Muscle layer of duodenum (tissue), 2 donors: Measurements from ENCODE around the gene PPP1R14B.

ENCODE experiments used
- H3K27ac ChIP-seq: one replicate; pipeline ENCODE4 v1.7.0; 2013; ENCODE audit warnings: mild to moderate bottlenecking, low read length
- H3K27me3 ChIP-seq: one replicate; pipeline ENCODE4 v1.7.0; 2013; ENCODE audit warnings: low read depth, mild to moderate bottlenecking, control low read depth, low read length
- H3K36me3 ChIP-seq, 2 donors: one replicate each; pipeline ENCODE4 v1.7.0; 2013; ENCODE audit warnings: low read length in 2 of 2, control low read depth in 1 of 2, mild to moderate bottlenecking in 1 of 2; ENCODE audit not compliant: insufficient read depth in 2 of 2, control insufficient read depth in 1 of 2
- H3K4me1 ChIP-seq, 2 donors: one replicate each; pipeline ENCODE4 v1.7.0; 2013; ENCODE audit warnings: low read length in 2 of 2, mild to moderate bottlenecking in 2 of 2, control low read depth in 1 of 2, moderate library complexity in 1 of 2; ENCODE audit not compliant: insufficient read depth in 2 of 2, control insufficient read depth in 1 of 2
- H3K4me3 ChIP-seq, 2 donors: one replicate each; pipeline ENCODE4 v1.7.0; 2013; ENCODE audit warnings: low read length in 2 of 2, low read depth in 1 of 2, mild to moderate bottlenecking in 1 of 2
- H3K9me3 ChIP-seq, 2 donors: one replicate each; pipeline ENCODE4 v1.7.0; 2013; ENCODE audit warnings: low read length in 2 of 2, control low read depth in 1 of 2, mild to moderate bottlenecking in 1 of 2; ENCODE audit not compliant: control insufficient read depth in 1 of 2
- donor health status: healthy.

Gene PPP1R14B

DNA sequence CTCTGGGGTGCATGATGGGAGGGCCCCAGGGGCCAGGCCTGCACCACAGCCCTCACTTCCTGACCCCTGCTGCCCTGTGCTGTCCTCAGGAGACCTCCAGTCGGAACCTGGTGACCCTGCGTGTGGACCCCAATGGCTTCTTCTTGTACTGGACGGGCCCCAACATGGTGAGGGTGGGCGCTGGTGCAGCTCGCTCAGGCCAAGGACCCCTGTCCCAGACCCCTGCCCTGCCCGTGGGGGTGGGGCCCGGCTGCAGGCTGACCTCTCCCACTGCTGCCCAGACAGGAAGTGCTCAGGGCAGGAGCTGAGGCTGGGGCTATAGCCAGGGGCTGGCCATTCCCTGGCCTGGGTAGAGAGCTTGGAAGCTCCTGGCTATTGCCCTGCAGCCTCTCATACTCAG is 7.6 kb upstream of the PPP1R14B start:
- Histone ChIP-seq H3K9me3 (no peaks in the 10 kb centered on the region), H3K4me1 (peaks cover 3 to 28% of the 10 kb centered on the region in 2 donors), H3K4me3 (no peak overlapping the region), H3K27me3 (no peaks in the 10 kb centered on the region), H3K27ac (no peak overlapping the region), H3K36me3 (peaks cover 19 to 34% of the 10 kb centered on the region in 2 donors)

DNA sequence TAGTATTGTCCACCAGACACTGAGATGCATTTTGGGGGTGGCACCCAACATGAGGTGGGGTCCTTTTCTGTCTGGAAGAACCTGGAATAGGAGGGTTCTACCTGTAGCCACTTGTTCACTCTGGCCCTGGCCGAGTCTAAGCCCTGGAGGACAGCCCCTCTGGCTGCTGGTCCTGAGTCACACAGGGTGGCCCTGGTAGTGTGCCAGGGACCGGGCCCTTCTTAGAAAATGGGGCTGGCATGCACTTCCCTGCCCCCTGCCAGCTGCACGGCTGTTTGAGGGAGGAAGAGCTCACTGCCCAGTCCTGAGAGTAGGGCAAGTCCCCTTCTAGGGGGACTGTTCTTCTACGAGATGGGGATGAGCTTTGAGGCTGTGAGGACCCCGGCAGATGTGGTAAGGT is 6.7 kb upstream of the PPP1R14B start:
- Histone ChIP-seq H3K36me3 (peaks cover 13 to 25% of the 10 kb centered on the region in 2 donors), H3K4me1 (peaks cover 3 to 28% of the 10 kb centered on the region in 2 donors), H3K27ac (no peak overlapping the region), H3K4me3 (peak overlapping the region in 1 of 2 donors; percentile 79), H3K27me3 (no peaks in the 10 kb centered on the region), H3K9me3 (no peaks in the 10 kb centered on the region)

DNA sequence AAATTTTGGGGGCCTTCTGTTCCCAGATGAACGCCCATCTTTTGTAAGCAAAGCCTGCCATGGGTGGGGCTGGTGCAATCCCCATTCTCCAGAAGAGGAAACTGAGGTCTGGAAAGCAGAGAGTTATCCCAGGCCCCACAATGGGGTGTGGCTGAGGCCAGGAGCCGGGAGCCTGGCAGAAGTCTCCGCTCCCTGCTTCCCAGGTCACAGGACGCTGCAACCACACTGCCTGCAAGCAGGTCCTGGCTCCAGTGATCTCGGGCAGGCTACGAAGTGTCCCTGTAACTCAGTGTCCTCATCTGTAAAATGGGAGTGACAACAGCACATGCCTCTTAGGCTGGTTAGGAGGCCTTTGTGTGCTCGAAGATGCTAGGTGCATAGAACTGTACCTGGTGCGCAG is 6.3 kb upstream of the PPP1R14B start:
- peak overlapping the region; percentile 51 for H3K27ac ChIP-seq

DNA sequence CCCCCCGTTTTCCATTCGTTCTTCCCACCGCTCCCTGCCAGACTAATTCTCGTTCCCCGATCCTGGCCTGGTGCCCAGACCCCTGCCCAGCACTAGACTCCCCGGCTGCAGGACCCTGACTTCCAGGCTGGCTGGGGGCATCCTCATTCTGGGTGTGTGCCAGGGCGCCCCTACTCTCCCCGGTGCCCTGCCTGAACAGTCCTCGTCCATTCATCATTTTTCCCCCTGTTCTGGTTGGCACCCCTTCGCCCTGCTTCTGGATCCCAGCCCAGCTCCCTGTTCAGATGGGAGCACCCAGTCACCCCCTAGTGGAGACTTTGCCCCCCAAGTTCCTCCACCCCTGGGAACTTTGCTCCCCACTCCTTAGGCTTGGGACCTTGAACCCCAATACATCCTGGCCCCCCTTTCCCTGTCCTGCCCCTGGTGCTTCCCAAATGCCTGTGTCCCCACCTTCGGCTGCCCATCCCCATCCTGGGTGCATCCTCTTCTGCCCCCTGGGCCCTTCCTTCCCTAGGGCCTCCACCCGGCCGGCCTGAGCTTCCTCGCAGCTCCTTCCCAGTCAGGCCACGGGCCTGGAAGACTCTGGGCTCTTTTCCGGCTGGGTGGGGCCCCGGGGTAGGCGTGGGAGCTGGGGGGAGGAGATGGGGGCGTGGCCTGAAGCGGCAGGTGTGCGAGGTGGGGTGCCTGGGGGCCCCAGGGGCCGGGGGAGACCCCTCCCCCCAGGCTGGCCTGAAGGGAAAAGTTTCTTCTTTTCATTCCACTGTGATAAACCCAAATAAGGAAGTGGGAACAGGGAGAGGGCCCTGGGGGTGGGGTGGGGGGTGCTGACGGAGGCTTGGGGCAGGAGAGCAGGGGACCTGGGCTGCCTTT is 5.5 kb upstream of the PPP1R14B start:
- Histone ChIP-seq H3K4me3 (peak overlapping the region; percentile 67 to 79), H3K9me3 (no peaks in the 10 kb centered on the region), H3K27ac (peak overlapping the region; percentile 63), H3K36me3 (peaks cover 12 to 20% of the 10 kb centered on the region in 2 donors), H3K27me3 (no peaks in the 10 kb centered on the region), H3K4me1 (peaks cover 3 to 34% of the 10 kb centered on the region in 2 donors)

More for the DNA sequence above, 6.3 kb upstream of the PPP1R14B start:
- Histone ChIP-seq H3K36me3 (peaks cover 12 to 21% of the 10 kb centered on the region in 2 donors), H3K4me1 (peaks cover 3 to 28% of the 10 kb centered on the region in 2 donors), H3K9me3 (no peaks in the 10 kb centered on the region), H3K4me3 (peak overlapping the region; percentile 67 to 79), H3K27me3 (no peaks in the 10 kb centered on the region)

DNA sequence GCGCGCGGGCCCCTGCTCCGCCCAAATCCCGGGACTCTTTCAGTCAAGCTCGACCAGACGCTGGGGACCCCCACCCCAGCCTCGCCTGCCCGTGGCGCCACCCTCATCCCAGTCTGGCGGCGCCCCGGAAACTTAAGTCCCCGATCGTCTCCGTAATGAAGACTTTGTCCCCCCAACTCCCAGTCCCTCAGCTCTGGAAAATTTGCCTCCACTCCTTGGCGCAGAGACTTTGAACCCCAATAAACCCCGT is 4.9 kb upstream of the PPP1R14B start:
- no peaks in the 10 kb centered on the region for H3K9me3 ChIP-seq
- H3K27ac ChIP-seq, result peak overlapping the region; percentile 63
- H3K4me3 ChIP-seq, result peak overlapping the region; percentile 67 to 79
- H3K4me1 ChIP-seq, result peaks cover 3 to 38% of the 10 kb centered on the region in 2 donors
- H3K36me3 ChIP-seq, result peaks cover 12 to 19% of the 10 kb centered on the region in 2 donors
- no peaks in the 10 kb centered on the region for H3K27me3 ChIP-seq

DNA sequence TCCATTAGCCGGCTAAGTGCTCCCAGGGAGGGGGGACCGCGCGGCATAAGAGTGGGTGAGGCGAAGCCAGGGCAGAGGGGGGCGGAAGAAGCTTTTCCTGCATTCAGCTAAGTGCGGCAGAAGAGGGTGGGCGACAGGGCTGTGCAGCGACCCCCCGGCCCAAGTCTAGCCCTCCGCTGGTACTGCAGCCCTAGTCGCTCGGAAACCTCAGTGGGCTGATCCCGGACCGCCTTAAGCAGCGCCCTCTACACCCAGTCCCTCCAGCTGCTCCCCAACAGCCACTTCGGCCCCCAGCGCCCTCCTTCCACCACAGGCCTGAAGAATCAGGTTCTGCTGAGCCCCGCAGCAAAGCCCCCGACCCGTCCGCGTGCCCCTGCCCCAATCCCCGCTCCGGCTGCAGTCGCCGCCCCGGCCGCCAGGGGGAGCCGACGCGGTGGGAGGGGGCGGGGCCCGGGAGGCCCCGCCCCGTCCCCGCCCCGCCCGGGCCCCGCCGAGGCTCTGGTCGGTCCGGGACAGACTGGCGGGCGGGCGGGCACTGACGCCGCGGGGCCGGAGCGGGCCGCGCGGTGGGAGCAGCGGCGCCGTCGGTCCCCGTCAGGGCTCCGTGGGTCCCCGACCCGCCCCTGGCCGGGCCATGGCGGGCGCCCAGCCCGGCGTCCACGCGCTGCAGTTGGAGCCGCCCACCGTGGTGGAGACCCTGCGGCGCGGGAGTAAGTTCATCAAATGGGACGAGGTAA is 4.4 kb upstream of the PPP1R14B start, which contains the start of gene PLCB3:
Gene PLCB3, plus strand, starts transcription at position 515 of the 737 bp plus-strand sequence. Its CDS starts 120 bp downstream, at position 635.
- H3K4me1 ChIP-seq, result peaks cover 3 to 39% of the 10 kb centered on the region in 2 donors
- peak within 1 kb of the TSS; percentile 63 for H3K27ac ChIP-seq
- no peaks in the 10 kb centered on the region for H3K27me3 ChIP-seq
- H3K4me3 ChIP-seq, result peak within 1 kb of the TSS; percentile 67 to 79
- H3K9me3 ChIP-seq, result no peaks in the 10 kb centered on the region
- peaks cover 7 to 14% of the 10 kb centered on the region in 2 donors for H3K36me3 ChIP-seq

DNA sequence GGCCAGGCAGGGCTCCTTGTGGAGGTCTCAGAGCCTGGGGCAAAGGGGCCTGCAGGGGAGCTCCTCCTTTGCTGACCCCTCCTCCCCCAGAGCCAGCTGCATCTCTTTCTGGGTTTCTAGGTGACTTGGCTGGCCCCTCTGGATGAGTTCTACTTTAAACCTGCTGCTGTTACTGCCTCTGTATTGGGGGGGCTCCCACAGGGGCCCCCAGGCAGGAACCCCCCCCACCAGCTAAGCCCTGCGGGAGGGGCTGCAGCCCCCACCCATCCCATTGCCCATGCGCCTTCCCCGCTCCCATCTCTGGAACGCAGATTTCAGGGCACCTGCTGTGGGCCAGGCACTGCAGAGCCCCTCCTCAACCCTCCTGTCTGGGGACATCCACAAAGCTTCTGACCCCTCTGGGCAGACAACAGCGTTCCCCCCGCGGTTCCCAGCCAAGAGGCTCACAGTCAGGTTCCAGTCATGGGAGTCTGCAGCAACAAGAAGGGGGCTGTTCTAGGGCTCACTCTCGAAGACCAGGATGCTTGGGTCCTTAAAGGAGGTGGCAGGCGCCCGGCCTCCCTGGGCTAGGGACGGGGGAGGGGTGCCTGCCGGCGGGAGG is 3.8 kb upstream of the PPP1R14B start:
- Histone ChIP-seq H3K4me1 (peaks cover 3 to 45% of the 10 kb centered on the region in 2 donors), H3K9me3 (no peaks in the 10 kb centered on the region), H3K36me3 (peaks cover 7 to 10% of the 10 kb centered on the region in 2 donors), H3K27ac (no peak overlapping the region), H3K27me3 (no peaks in the 10 kb centered on the region), H3K4me3 (peak overlapping the region; percentile 53 to 65)

DNA sequence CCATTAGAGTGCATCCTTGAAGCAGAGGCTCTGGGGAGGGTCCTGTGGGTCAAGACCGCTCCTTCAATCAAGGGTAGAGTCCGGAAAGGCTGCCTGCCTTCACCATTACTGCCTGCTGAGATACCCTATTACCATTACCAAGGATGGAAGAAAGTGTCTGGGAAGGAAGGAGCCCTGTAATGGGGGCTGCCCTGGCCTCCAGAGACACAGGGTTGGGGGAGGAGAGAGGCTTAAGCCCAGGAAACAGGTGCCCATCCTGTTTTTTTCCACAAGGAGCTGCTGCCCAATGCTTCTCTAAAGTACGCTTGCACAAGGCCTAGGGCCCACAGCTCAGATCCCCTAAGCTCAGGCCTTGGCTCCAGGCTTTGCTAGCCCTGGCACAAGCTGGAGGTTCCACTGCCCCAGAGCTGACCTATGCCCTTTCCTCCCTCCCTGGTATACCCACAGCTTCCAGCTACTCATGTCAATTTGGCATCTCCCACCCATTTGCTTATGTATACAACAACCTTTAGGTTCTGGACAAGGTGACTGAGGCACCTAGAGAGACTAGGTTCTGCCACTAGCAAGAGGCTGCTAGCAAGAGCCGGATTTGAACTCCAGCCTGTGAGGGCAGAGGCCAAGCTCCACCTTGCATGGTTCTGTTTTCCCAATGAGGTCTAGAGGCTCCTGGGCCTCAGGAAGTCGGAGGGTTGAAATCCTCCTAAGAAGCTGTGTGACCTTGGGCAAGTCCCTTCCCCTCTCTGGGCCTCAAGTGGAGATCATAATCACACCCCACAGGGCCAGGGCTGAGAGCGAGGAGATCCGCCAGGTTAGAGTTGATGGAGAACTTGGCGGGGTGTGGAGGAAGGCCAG is 3.0 kb upstream of the PPP1R14B start:
- H3K4me1 ChIP-seq, result peaks cover 3 to 53% of the 10 kb centered on the region in 2 donors
- H3K27ac ChIP-seq, result no peak overlapping the region
- H3K9me3 ChIP-seq, result no peaks in the 10 kb centered on the region
- H3K36me3 ChIP-seq, result peaks cover 4 to 5% of the 10 kb centered on the region in 2 donors
- no peaks in the 10 kb centered on the region for H3K27me3 ChIP-seq
- no peak overlapping the region for H3K4me3 ChIP-seq

DNA sequence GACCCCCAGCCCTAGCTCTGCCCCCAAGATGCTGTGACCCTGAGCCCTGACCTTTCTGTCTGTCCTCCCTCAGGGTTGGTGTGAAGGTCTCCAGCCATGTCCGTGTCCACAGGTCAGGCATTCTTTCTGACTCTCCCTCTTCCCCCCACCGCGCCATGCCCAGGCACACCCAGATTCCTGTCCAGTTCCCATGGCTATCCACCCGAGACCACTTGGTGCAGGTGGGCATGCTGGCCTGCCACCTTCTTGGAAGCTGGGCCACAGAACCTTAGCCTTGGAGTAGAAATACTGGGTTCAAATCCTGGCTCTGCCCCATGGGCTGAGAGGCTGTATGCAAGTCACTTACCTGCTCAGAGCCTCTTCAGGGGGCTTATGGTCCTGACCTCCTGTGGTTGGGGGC is 2.3 kb upstream of the PPP1R14B start:
- Histone ChIP-seq H3K9me3 (no peaks in the 10 kb centered on the region), H3K27ac (no peak overlapping the region), H3K27me3 (no peaks in the 10 kb centered on the region), H3K4me3 (no peak overlapping the region), H3K4me1 (peaks cover 3 to 54% of the 10 kb centered on the region in 2 donors), H3K36me3 (no peaks in the 10 kb centered on the region)

DNA sequence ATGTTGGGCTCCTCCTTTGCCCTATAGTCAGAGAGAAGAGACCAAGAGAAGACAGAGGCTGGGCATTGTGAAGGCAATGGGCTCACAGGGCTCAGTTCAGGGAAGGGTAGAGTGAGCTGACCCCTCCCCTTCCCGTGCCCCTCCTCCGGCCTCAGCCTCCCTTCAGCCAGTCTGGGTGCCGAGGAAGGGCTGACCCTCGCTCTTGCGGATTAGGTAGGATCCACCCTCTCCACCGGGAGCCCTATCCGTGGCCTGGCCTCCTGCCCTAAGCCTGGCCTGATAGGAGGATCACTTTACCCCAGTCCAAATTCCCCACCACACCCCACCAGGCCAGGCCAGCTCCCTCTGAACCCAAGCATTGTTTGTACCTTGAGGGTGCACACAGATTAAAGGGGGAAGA is 1.8 kb upstream of the PPP1R14B start:
- H3K4me1 ChIP-seq, result peaks cover 3 to 49% of the 10 kb centered on the region in 2 donors
- no peaks in the 10 kb centered on the region for H3K9me3 ChIP-seq
- H3K4me3 ChIP-seq, result no peak overlapping the region
- H3K27me3 ChIP-seq, result no peaks in the 10 kb centered on the region
- H3K36me3 ChIP-seq, result no peaks in the 10 kb centered on the region
- H3K27ac ChIP-seq, result no peak overlapping the region
